ENCODE measurements around the gene DCTN5.
"Not testable (repeated sequence)": the region's sequence is repeated elsewhere in the genome, so short reads cannot be mapped to it uniquely, and the experiment has no call there.

The DCTN5 gene

GRCh38 chr16:23694644-23695373 is 53.5 kb downstream of the DCTN5 start:
- DNase-seq, result no peak

GRCh38 chr16:23695756-23696155 is 54.5 kb downstream of the DCTN5 start:
- no peak for DNase-seq

- no peak for DNase-seq
Measured at GRCh38 chr16:23699100-23699499, 57.8 kb downstream of the DCTN5 start.

GRCh38 chr16:23700093-23700492 is 58.8 kb downstream of the DCTN5 start:
- DNase-seq, result no peak

- no peak for DNase-seq
Measured at GRCh38 chr16:23700509-23700908, 59.2 kb downstream of the DCTN5 start.

GRCh38 chr16:23701045-23701444 is 59.8 kb downstream of the DCTN5 start:
- DNase-seq, result no peak

GRCh38 chr16:23702951-23703350 is 61.7 kb downstream of the DCTN5 start:
- DNase-seq, result no peak

- DNase-seq, result no peak
Measured at GRCh38 chr16:23704772-23705516, 63.7 kb downstream of the DCTN5 start.

GRCh38 chr16:23705517-23705902 is 64.2 kb downstream of the DCTN5 start:
- no peak for DNase-seq

- no peak for DNase-seq
Measured at GRCh38 chr16:23706439-23706838, 65.2 kb downstream of the DCTN5 start.

- DNase-seq, result no peak
Measured at GRCh38 chr16:23709536-23709935, 68.3 kb downstream of the DCTN5 start.

- no peak for DNase-seq
Measured at GRCh38 chr16:23710008-23710407, 68.7 kb downstream of the DCTN5 start.

- no peak for DNase-seq
Measured at GRCh38 chr16:23710504-23710903, 69.2 kb downstream of the DCTN5 start.

- no peak for DNase-seq
Measured at GRCh38 chr16:23711785-23712184, 70.5 kb downstream of the DCTN5 start.

- DNase-seq, result no peak
Measured at GRCh38 chr16:23712976-23713375, 71.7 kb downstream of the DCTN5 start, which contains the start of gene ERN2. ERN2 (minus strand) TSS chr16:23713222; CDS start chr16:23713187, 35 bp downstream.

GRCh38 chr16:23716484-23716883 is 75.2 kb downstream of the DCTN5 start:
- DNase-seq, result no peak

GRCh38 chr16:23722613-23723240 is 81.5 kb downstream of the DCTN5 start:
- not testable (repeated sequence) for DNase-seq

- no peak for DNase-seq
Measured at GRCh38 chr16:23724096-23724784, 83.0 kb downstream of the DCTN5 start.

- DNase-seq, result no peak
Measured at GRCh38 chr16:23724785-23725131, 83.5 kb downstream of the DCTN5 start.

GRCh38 chr16:23726710-23727109 is 85.4 kb downstream of the DCTN5 start:
- no peak for DNase-seq

Measured in GF-D8 (cell line).